C4-2B (cell line): ENCODE results near the gene ASPN.

Source experiments
- CTCF ChIP-seq: fragments of 450-650 bp; conservative IDR thresholded peaks from 2 replicates; pipeline ENCODE4 v1.5.1; 2017; ENCODE audit warnings: mild to moderate bottlenecking
- ZFX ChIP-seq: fragments of 450-650 bp; IDR thresholded peaks from 2 replicates; pipeline ENCODE4 v1.6.1; 2017

GRCh38 chr9:92457576-92457975 is 24.7 kb downstream of the ASPN start:
- TF ChIP-seq CTCF (no peak), ZFX (no peak)
